HFF-Myc (cell line): ENCODE results near the gene MRPS34.
"Not testable (repeated sequence)": the region's sequence is repeated elsewhere in the genome, so short reads cannot be mapped to it uniquely, and the experiment has no call there.

Experiments used
- DNase-seq: peaks from one replicate; pipeline ENCODE4 v3.0.0-alpha.2; 2011; ENCODE audit warnings: low read depth; ENCODE audit errors: extremely low read depth
- H3K4me3 ChIP-seq: replicated peaks from 2 replicates; pipeline ENCODE4 v1.5.1; 2011; ENCODE audit warnings: low read depth, mild to moderate bottlenecking, control low read depth, low read length
- TF ChIP-seq, protein P1 (sequence below): IDR thresholded peaks from 2 replicates; pipeline ENCODE4 v1.5.1; 2012; ENCODE audit warnings: mild to moderate bottlenecking, low read depth, low read length, control low read depth; ENCODE audit errors: missing control alignments

MRPS34 gene

DNA sequence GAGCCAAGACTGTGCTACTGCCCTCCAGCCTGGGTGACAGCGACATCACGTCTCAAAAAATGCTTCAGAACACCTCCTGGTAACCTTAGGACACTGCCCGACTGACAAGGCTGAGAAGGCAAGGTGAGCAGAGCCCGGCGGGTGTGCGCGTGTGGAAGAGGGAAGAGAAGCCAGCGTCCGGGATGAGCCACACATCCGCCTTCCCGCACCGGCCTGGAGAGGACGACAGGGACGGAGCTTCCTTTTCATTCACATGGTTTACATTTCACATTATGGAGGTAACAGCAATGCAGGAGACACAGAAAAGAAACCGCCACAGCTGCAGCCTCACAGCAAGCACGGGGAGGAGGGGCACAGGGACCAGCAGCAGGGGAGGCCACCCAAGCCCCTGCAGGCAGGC is 37.2 kb upstream of the MRPS34 start:
- TF ChIP-seq, protein P1, sequence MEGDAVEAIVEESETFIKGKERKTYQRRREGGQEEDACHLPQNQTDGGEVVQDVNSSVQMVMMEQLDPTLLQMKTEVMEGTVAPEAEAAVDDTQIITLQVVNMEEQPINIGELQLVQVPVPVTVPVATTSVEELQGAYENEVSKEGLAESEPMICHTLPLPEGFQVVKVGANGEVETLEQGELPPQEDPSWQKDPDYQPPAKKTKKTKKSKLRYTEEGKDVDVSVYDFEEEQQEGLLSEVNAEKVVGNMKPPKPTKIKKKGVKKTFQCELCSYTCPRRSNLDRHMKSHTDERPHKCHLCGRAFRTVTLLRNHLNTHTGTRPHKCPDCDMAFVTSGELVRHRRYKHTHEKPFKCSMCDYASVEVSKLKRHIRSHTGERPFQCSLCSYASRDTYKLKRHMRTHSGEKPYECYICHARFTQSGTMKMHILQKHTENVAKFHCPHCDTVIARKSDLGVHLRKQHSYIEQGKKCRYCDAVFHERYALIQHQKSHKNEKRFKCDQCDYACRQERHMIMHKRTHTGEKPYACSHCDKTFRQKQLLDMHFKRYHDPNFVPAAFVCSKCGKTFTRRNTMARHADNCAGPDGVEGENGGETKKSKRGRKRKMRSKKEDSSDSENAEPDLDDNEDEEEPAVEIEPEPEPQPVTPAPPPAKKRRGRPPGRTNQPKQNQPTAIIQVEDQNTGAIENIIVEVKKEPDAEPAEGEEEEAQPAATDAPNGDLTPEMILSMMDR, result no peak
- no peak for DNase-seq
- H3K4me3 ChIP-seq, result no peak overlapping the region

DNA sequence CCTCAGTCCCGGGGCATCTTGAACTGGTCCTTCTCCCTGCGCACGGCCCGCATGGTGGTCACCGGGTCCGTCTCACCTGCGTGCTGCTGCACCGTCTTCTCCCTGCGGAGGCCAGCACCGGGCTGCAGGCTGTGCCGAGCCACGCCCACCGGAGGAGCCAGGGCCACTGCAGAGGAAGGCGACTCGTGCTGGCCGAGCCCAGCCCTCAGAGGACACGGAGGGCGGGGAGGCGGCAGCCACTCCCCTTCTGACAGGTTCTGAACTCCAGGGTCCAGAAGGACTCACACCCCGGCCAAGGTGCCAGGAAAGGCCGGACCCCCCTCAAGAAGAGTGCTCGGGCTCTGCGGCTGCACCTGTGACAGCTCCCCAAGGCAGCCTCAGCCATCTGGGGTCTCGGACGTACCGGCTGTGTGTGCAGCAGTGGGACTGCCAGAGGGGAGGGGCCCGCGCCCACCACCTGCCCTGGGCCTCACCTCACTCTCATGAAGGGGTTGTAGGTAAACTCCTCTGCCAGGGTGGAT is 36.4 kb upstream of the MRPS34 start:
- TF ChIP-seq, protein P1, result no peak
- no peak overlapping the region for H3K4me3 ChIP-seq
- DNase-seq, result no peak

DNA sequence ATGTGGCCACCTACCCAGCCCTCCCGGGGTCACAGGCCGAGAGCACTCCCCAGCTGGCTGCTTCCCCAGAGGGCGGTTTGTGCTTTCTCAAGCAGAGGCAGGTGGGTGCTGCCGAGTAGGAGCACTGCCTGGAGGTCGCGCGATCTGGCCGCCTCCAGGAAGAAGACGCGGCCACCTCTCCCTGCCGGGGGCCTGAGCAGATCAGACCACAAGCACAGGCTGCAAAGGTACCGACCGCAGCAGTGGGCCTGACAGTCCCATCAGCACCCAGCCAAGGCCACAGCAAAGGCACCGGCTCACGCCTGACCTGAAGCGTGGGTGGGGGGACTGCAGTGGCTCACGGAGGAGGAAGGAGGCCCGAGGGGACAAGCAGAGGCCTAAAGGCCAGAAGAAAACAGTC is 35.8 kb upstream of the MRPS34 start:
- H3K4me3 ChIP-seq, result no peak overlapping the region
- DNase-seq, result no peak
- TF ChIP-seq, protein P1, result no peak

DNA sequence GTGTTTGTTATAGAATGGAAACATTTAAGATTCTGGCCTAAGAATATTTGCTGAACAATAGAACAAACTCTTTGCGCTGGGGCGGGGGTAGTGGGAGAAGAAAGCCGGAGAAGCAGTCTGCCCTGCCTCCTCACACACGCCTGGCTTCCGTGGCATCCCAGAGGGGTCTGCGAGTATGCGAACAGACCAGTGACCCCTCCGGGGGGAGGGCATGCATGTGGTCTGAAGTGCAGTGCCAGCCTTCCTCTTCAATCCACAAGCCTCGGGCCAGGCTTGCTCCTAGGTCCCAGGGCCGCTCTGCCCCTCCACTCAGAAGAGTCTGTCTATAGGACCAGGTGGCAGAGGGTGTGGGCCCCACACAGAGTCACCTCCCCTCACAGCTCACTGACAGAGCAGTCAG is 34.7 kb upstream of the MRPS34 start:
- no peak for DNase-seq

DNA sequence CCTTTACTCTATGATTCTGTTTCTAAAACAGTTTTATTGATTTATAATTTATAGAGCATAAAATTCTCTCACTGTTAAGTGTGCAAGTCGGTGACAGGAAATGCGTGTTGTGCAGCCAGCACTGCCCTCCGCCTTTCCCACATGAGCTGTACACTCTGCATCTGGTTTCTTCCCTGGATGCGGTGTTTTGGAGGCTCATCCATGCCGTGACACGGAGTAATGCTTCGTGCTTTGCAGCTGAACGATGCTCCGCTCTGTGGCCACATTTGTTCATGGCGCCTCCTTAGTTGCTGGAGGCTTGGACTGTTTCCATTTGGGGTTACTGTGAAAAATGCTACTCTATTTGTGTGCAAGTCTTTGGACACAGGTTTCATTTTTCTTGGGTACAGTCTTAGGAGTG is 27.8 kb upstream of the MRPS34 start:
- TF ChIP-seq, protein P1, result no peak

More for the DNA sequence above, 34.7 kb upstream of the MRPS34 start:
- no peak overlapping the region for H3K4me3 ChIP-seq
- TF ChIP-seq, protein P1, result no peak

DNA sequence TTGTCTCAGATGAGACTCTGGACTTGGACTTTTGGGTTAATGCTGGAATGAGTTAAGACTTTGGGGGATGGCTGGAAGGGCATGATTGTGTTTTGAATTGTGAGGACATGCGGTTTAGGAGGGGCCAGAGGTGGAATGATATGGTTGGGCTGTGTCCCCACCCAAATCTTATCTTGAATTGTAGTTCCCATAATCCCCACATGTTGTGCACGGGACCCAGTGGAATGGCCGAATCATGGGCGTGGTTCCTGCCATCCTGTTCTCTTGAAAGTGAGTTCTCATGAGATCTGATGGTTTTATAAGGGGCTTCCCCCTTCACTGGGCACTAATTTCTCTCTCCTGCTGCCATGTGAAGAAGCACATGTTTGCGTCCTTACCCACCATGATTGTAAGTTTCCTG is 26.3 kb upstream of the MRPS34 start:
- not testable (repeated sequence) for DNase-seq, H3K4me3 ChIP-seq

More for the DNA sequence above, 27.8 kb upstream of the MRPS34 start:
- H3K4me3 ChIP-seq, result no peak overlapping the region
- no peak for DNase-seq

DNA sequence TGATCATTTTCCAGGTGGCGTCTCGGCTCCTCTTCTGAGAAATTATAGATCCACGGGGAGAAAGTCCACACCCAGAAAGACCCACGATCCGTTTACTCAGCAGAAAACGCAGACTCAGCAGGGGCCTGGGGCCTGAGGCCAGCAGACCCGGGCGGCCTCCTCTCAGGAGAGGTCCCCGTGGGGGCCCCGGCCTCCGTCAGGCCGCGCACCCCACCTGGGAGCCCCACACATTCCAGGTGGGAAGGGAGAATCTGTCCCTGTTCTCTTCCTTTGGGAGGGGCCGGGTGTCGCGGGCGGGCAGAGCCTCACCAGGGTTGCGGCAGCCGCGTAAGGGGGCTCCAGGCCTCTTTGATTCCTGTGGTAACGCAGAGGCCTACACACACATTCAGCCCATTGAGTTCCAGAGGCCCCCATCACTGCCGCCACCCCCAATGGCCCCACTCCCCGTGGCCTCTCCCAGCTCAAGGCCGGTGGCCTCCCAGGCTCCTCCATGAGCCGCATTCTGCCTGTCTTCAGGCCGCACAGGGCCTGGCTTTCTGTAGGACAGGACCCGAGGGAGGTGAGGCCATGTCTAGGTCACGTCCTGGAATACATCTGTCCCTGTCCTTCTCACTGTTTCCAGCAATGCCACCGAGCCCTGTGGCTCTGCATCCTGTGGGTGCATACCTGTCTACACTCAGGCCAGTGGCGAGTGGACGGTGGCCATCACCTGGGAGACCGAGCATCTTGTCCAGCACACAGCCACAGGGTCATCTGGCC is 22.2 kb upstream of the MRPS34 start:
- no peak overlapping the region for H3K4me3 ChIP-seq
- no peak for DNase-seq
- TF ChIP-seq, protein P1, result no peak
